Astrocyte of the spinal cord (primary cell): ENCODE data around the gene GRID2.

Experiments
- DNase-seq: peaks from one replicate; pipeline ENCODE4 v3.0.0; 2011; ENCODE audit warnings: low read depth, low spot score
- H3K4me3 ChIP-seq: 2 replicates; pipeline ENCODE4 v1.5.1; 2011; ENCODE audit warnings: low read depth, mild to moderate bottlenecking, low read length, moderate library complexity
- in situ Hi-C: cut with HindIII; loops from 2 replicates; pipeline ENCODE4 v1.10.0; 2017; ENCODE audit warnings: low sequenced_read_pairs
- TF ChIP-seq, protein P1 (sequence below): IDR thresholded peaks from 2 replicates; pipeline ENCODE4 v1.5.1; 2012; ENCODE audit warnings: low read depth, mild to moderate bottlenecking, low read length, inconsistent platforms

GRID2 gene

DNA sequence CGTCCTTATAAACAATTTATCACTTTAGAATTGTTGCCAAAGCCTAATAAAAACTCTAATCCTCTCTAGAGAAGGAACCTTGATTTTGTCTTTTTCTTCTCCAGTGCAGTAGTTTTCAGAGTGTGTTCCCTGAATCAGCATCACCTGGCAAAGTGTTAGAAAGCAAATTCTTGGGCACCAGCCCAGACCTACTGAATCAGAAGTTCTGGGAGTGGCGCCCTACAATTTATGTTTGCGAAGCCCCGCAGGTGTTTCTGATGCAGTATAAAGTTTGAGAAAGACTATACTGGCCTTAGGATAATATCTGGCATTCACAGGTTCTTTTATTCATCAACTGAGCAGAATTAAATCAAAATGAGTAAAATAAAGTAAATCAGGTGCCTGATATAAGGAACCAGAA lies 879.0 kb downstream of the GRID2 start:
- TF ChIP-seq, protein P1, sequence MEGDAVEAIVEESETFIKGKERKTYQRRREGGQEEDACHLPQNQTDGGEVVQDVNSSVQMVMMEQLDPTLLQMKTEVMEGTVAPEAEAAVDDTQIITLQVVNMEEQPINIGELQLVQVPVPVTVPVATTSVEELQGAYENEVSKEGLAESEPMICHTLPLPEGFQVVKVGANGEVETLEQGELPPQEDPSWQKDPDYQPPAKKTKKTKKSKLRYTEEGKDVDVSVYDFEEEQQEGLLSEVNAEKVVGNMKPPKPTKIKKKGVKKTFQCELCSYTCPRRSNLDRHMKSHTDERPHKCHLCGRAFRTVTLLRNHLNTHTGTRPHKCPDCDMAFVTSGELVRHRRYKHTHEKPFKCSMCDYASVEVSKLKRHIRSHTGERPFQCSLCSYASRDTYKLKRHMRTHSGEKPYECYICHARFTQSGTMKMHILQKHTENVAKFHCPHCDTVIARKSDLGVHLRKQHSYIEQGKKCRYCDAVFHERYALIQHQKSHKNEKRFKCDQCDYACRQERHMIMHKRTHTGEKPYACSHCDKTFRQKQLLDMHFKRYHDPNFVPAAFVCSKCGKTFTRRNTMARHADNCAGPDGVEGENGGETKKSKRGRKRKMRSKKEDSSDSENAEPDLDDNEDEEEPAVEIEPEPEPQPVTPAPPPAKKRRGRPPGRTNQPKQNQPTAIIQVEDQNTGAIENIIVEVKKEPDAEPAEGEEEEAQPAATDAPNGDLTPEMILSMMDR = no peak
- in situ Hi-C loops = no loop called here
- DNase-seq = no peak
- no peak overlapping the region for H3K4me3 ChIP-seq

DNA sequence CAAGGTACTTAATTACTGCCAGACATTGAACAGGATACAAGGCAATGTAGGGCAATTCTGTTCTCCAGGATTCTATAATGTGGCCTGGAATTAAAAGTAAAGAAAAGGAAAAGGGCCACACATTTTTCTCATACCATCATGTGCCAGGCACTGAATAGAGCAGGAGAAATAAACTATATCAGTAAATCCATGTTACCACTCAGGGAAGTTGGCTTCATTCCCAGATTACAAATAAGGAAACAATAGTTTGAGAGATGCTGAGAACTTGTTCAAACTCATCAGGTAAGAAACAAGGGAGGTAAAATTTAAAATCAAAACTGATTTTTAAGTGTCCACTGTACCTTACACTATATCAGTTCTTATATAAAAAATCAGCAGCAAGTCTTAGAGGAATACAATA lies 879.8 kb downstream of the GRID2 start:
- TF ChIP-seq, protein P1 = no peak
- H3K4me3 ChIP-seq = no peak overlapping the region
- DNase-seq = peak; percentile 25
- in situ Hi-C loops = no loop called here

DNA sequence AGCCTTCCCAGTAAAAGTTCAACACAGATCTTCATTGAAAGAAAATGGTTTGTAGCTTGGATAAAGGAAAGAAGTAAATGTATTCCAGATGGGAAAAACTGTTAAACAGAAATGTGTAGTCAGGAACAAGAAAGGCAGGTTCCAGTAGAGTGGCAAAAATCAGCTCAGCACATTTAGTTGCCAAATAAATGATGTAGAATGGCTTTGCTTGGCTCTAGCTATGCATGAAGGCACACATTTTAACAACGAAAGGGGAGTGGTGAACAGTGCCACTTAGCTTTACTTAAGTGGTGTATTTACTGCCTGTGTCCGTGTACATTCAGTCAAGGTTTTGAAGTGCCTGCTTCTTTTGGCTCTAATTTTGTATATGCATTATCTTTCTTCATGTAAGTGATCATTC lies 880.3 kb downstream of the GRID2 start:
- H3K4me3 ChIP-seq = no peak overlapping the region
- in situ Hi-C loops = no loop called here
- TF ChIP-seq, protein P1 = no peak
- no peak for DNase-seq

DNA sequence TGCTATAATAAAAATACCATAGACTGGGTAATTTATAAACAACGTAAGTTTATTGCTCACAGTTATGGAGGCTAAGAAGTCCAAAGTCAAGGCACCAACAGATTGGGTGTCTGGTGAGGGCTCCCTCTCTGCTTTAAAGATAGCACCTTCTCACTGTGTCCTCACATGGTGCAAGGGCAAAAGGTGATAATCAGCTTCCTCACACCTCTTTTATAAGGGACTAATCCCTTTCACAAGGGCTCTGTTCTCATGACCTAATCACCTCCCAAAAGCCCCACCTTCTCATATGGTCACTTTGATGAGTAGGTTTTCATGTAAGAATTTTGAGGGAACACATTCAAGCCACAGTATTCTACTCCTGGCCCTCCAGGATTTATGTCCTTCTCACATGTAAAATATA lies 883.1 kb downstream of the GRID2 start:
- TF ChIP-seq, protein P1 = no peak
- no peak overlapping the region for H3K4me3 ChIP-seq
- in situ Hi-C loops = no loop called here
- DNase-seq = no peak

DNA sequence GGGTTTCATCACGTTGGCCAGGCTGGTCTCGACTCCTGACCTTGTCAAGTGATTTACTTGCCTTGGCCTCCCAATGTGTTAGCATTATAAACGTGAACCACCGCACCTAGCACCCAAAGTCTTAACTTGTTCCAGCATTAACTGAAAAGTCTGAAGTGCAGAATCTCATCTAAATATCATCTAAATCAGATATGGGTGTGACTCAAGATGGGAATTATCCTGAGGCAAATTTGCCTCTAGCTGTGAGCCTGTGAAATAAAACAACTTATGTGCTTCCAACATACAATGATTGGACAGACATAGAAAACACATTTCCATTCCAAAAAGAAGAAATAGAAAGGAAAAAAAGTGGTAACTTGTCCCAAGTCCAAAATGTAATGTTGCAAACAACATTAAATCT lies 883.7 kb downstream of the GRID2 start:
- TF ChIP-seq, protein P1 = no peak
- DNase-seq = no peak
- H3K4me3 ChIP-seq = no peak overlapping the region
- in situ Hi-C loops = no loop called here

DNA sequence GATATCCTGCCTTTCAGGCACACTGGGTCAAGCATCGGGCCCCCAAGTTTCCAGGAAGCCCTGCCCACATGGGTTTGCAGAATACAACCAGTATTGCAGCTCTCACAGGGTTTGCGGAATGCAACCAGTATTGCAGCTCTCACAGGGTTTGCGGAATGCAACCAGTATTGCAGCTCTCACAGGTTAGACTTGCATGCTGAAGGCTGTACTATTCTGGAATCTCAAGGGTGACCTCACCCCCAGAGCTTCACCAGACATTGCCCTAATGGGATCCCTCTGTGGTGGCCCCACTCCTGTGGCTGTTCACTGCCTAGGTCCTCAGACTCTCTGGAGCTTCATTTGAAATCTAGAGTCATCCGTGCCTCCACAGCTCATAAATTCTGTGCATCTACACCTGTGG lies 884.1 kb downstream of the GRID2 start:
- H3K4me3 ChIP-seq = no peak overlapping the region
- TF ChIP-seq, protein P1 = no peak
- DNase-seq = no peak
- in situ Hi-C loops = no loop called here

DNA sequence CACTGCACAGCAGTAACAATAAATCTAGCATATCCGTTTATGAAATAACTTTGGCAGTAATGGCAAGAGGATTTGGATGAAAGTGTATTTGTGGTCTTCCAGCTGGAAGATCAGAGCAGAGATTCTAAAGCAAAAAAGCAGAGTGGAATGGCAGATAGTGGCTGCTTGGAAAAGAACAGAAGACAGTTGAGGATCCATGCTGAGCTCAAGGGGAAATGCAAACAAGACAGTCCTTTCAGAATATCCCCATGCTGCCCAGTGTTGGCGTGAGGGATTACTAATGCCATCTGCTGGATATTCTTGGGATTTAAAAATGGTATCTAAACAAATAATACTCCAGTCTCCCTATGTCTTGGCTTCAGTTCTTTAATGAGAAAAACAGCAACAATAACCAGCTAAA lies 895.7 kb downstream of the GRID2 start:
- DNase-seq = peak; percentile 61
- in situ Hi-C loops = no loop called here
- TF ChIP-seq, protein P1 = peak; percentile 41
- H3K4me3 ChIP-seq = no peak overlapping the region
